Left colon (tissue), 2 donors: ENCODE results near the gene HES3. TPM values are rescaled to one million over a fixed set of nuclear protein-coding genes. Genes with fewer than 3 reads are reported as not detected.

ENCODE experiments used
- ATAC-seq: fragments of 200-7000 bp; cut with Tn5 transposase; one replicate; pipeline ENCODE4 v1.9.1; 2020; ENCODE audit warnings: mild to moderate bottlenecking, moderate library complexity
- DNase-seq, 2 donors: peaks; one replicate each; pipeline ENCODE4 v3.0.0-alpha.2; 2020
- intact Hi-C, 2 donors: fragments of 100-400 bp; cut with DNase I in 1 of 2; cut with micrococcal nuclease in 1 of 2; formaldehyde crosslinking; loops; one replicate each; pipeline versions ENCODE4 v1.11.2 to v1.14.0; 2022; cut with DNase I, micrococcal nuclease
- total RNA-seq, 2 donors: library from RNA; stranded (reverse); fragmentation: NEBNext Ultra II Directional; extraction: Animal tissue kit (Norgen Biotek cat#: 25700); gene quantifications; one replicate each; pipeline ENCODE4 v1.2.1, GENCODE V29; 2021
- donor health status: DM: no; HTN: no; CAD: no.
- donor health status: DM: yes; HTN: yes; CAD: no.

The HES3 gene
- total RNA-seq, 2 donors from 2014 or later = not detected

- intact Hi-C loops = loop anchor here (5.0 to 10.0 kb wide), 2 partner anchors 84 to 151 kb away; no protein-coding TSS in a partner anchor
- ATAC-seq = no peak
Observed at GRCh38 chr1:6253380-6253779, 9.4 kb downstream of the HES3 start.

GRCh38 chr1:6254691-6255090, 10.7 kb downstream of the HES3 start:
- ATAC-seq (no peak), DNase-seq (no peak)
- intact Hi-C loops = loop anchor here (5.0 to 10.0 kb wide), 2 partner anchors 83 to 150 kb away; no protein-coding TSS in a partner anchor

More at GRCh38 chr1:6253380-6253779, 9.4 kb downstream of the HES3 start:
- no peak for DNase-seq

- intact Hi-C loops = loop anchor here in 1 of 2 donors (10.0 kb wide), 1 partner anchor 148 kb away; no protein-coding TSS in a partner anchor
- DNase-seq = no peak
- ATAC-seq = no peak
Observed at GRCh38 chr1:6256645-6257044, 12.7 kb downstream of the HES3 start.

GRCh38 chr1:6257541-6258069, 13.6 kb downstream of the HES3 start:
- intact Hi-C loops = loop anchor here in 1 of 2 donors (10.0 kb wide), 1 partner anchor 147 kb away; no protein-coding TSS in a partner anchor
- ATAC-seq (no peak), DNase-seq (no peak)

GRCh38 chr1:6258675-6259074, 14.7 kb downstream of the HES3 start:
- DNase-seq (peak in 1 of 2 donors; percentile 70), ATAC-seq (peak; percentile 36)
- intact Hi-C loops = loop anchor here in 1 of 2 donors (10.0 kb wide), 1 partner anchor 146 kb away; no protein-coding TSS in a partner anchor

GRCh38 chr1:6259491-6260362, 15.7 kb downstream of the HES3 start:
- peak; percentile 75 for ATAC-seq
- intact Hi-C loops = loop anchor here in 1 of 2 donors (10.0 kb wide), 1 partner anchor 145 kb away; no protein-coding TSS in a partner anchor
- DNase-seq = peak; percentile 85 to 89

GRCh38 chr1:6260433-6260934, 16.5 kb downstream of the HES3 start:
- intact Hi-C loops = no loop called here
- peak; percentile 16 for ATAC-seq

GRCh38 chr1:6260961-6261614, 17.1 kb downstream of the HES3 start, which contains the start of gene GPR153:
Gene GPR153, minus strand, starts transcription at chr1:6261098. Its CDS starts 6,193 bp downstream, at chr1:6254905.
- DNase-seq = peak in 1 of 2 donors; percentile 62
- intact Hi-C loops = no loop called here
- peak; percentile 59 for ATAC-seq

More at GRCh38 chr1:6260433-6260934, 16.5 kb downstream of the HES3 start:
- DNase-seq = no peak

GRCh38 chr1:6261615-6261995, 17.6 kb downstream of the HES3 start:
- DNase-seq = no peak
- intact Hi-C loops = no loop called here
- no peak for ATAC-seq

- ATAC-seq = no peak
- DNase-seq = no peak
- intact Hi-C loops = no loop called here
Observed at GRCh38 chr1:6262555-6263420, 18.8 kb downstream of the HES3 start.

- intact Hi-C loops = no loop called here
- no peak for ATAC-seq
- DNase-seq = no peak
Observed at GRCh38 chr1:6263716-6264115, 19.7 kb downstream of the HES3 start.

- intact Hi-C loops = no loop called here
- DNase-seq (no peak), ATAC-seq (no peak)
Observed at GRCh38 chr1:6265151-6265550, 21.2 kb downstream of the HES3 start.

GRCh38 chr1:6266641-6267040, 22.7 kb downstream of the HES3 start:
- DNase-seq (no peak), ATAC-seq (no peak)
- intact Hi-C loops = no loop called here

- ATAC-seq (no peak), DNase-seq (no peak)
- intact Hi-C loops = no loop called here
Observed at GRCh38 chr1:6267686-6268322, 23.8 kb downstream of the HES3 start.

GRCh38 chr1:6268415-6268814, 24.4 kb downstream of the HES3 start:
- intact Hi-C loops = no loop called here
- ATAC-seq = no peak
- no peak for DNase-seq

- DNase-seq (no peak), ATAC-seq (no peak)
- intact Hi-C loops = no loop called here
Observed at GRCh38 chr1:6269296-6269695, 25.3 kb downstream of the HES3 start.

GRCh38 chr1:6269720-6270400, 25.9 kb downstream of the HES3 start:
- ATAC-seq = peak; percentile 76
- peak; percentile 84 for DNase-seq

More at GRCh38 chr1:6269720-6270400, 25.9 kb downstream of the HES3 start:
- intact Hi-C loops = no loop called here
